Epithelial cell of esophagus (primary cell): ENCODE results near the gene MPP3.

ENCODE experiments used
- DNase-seq: peaks from one replicate; pipeline ENCODE4 v3.0.0; 2010; ENCODE audit warnings: low read depth
- H3K4me3 ChIP-seq: 2 replicates; pipeline ENCODE4 v1.5.1; 2011; ENCODE audit warnings: mild to moderate bottlenecking, low read length, control low read depth
- CTCF ChIP-seq: IDR thresholded peaks from 2 replicates; pipeline ENCODE4 v1.5.1; 2011; ENCODE audit warnings: low read depth, mild to moderate bottlenecking, low read length, control low read depth, inconsistent platforms; ENCODE audit not compliant: insufficient read depth; ENCODE audit errors: missing control alignments

The MPP3 gene

GRCh38 chr17:43779145-43780125, 53.5 kb downstream of the MPP3 start:
- peak overlapping the region; percentile 72 for H3K4me3 ChIP-seq
- no peak for TF ChIP-seq CTCF
- DNase-seq: no peak

GRCh38 chr17:43778337-43779144, 54.4 kb downstream of the MPP3 start, which contains the start of gene DUSP3:
TSS of gene DUSP3 (minus strand) at chr17:43778977. CDS start at chr17:43778924, 53 bp downstream.
- H3K4me3 ChIP-seq: peak within 1 kb of the TSS; percentile 72
- TF ChIP-seq CTCF: no peak
- DNase-seq: peak; percentile 88

- no peak for TF ChIP-seq CTCF
- no peak for DNase-seq
- H3K4me3 ChIP-seq: no peak overlapping the region
These were observed 58.4 kb downstream of the MPP3 start for GRCh38 chr17:43774304-43775250.

- no peak for TF ChIP-seq CTCF
- no peak for DNase-seq
- H3K4me3 ChIP-seq: no peak overlapping the region
These were observed 59.9 kb downstream of the MPP3 start for GRCh38 chr17:43772877-43773648.

GRCh38 chr17:43771463-43771862, 61.5 kb downstream of the MPP3 start:
- DNase-seq: no peak
- H3K4me3 ChIP-seq: no peak overlapping the region
- no peak for TF ChIP-seq CTCF
